GM21723 (cell line): Measurements from ENCODE around the gene FAM25C.
"Not testable (repeated sequence)": the region's sequence is repeated elsewhere in the genome, so short reads cannot be mapped to it uniquely, and the experiment has no call there.

ENCODE experiments used
- ATAC-seq: cut with Tn5 transposase; IDR thresholded peaks from one replicate; pipeline ENCODE4 v1.9.1; 2021; ENCODE audit warnings: mild to moderate bottlenecking, moderate library complexity; ENCODE audit not compliant: unreplicated experiment

Gene FAM25C

DNA sequence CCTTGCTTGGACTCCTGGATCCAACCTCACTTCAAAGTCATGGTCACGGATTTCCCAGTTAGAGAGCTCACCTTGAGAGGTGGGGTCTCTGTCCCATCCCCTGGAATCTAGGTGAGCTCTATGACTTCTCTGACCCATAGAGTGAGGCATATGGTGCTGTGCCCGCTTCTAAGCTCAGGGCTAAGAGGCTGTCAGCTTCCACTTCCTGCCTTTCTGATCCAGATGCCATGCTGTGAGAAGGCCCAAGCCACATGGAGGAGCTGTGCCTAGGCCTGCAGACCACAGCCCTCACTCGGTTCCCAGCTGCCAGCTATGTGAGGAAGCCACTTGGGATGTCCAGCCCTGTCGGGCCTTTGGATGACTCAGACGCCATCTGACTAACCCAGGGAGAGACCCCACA, 39.9 kb downstream of the FAM25C start:
- not testable (repeated sequence) for ATAC-seq

DNA sequence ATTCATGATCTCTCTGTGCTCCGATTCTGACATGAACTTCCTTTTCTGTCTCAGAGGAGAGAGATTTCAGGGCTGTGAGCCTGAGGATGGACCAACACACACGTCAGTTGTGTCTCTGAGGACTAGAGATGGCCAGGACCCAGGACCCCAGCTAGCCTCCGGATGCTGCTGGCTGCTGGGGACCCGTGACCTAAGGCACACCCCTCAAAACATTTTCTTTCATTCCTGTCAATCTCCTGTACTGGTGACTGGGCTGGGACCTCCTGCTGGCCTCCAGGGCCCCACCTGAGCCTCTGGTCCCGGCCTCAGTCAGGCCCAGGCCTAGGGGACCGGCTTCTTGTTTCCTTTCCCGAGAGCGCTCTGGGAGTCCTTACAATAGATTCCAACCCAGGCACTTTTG, 42.4 kb downstream of the FAM25C start:
- not testable (repeated sequence) for ATAC-seq

DNA sequence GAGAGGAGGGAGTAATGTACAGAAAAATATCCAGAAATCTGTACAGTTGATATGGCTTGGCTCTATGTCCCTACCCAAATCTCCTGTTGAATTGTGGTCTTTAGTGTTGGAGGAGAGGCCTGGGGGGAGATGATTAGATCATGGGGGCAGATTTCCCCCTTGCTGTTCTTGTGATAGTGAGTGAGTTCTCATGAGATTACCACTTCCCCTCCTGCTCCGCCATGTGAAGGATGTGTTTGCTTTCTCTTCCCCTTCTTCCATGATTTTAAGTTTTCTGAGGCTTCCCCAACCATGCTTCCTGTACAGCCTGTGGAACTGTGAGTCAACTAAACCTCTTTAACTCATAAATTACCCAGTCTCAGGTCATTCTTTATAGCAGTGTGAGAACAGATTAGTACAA, 52.2 kb downstream of the FAM25C start:
- ATAC-seq, result not testable (repeated sequence)
